ENCODE measurements around the gene TXN2. TPM values are rescaled to one million over a fixed set of nuclear protein-coding genes. Genes with fewer than 3 reads are reported as not detected.

TXN2 gene
- total RNA-seq, 1 experiment from 2014 or later = 58.6 TPM

- no peaks in the 10 kb centered on the region for H3K27me3 ChIP-seq (ENCODE audit: insufficient read depth, low read length)
- H3K23me2 ChIP-seq (ENCODE audit: insufficient read length, low read depth, low read length, poor library complexity, severe bottlenecking) = no peaks in the 10 kb centered on the region
- H2BK5ac ChIP-seq (ENCODE audit: insufficient read length, low read length) = no peak overlapping the region
- H3K9me3 ChIP-seq (ENCODE audit: control insufficient read depth, low read depth, low read length) = no peaks in the 10 kb centered on the region
- Mint-ChIP-seq H3K27ac (no peak overlapping the region; a peak in 1 of 7 replicates), H3K4me3 (no peak overlapping the region), H3K27me3 (ENCODE audit: low read depth) (0 out of 2 replicates have a peak, but pooled peaks cover 3% of the 10 kb centered on the region), H3K4me1 (peaks cover 19 to 22% of the 10 kb centered on the region in 2 experiments), H3K36me3 (ENCODE audit: insufficient read depth in 1 of 3, low read depth in 3 of 3) (peaks cover 0 to 10% (median 7%) of the 10 kb centered on the region in 3 experiments; a peak in 4 of 7 replicates), H3K9me3 (no peaks in the 10 kb centered on the region)
- no peak overlapping the region for H4K8ac ChIP-seq (replicated peaks; ENCODE audit: insufficient read length, low read depth, low read length)
- H3K79me1 ChIP-seq (ENCODE audit: insufficient read depth, low read depth, low read length, poor library complexity, severe bottlenecking) = no peaks in the 10 kb centered on the region
- no peak overlapping the region for H3K4me2 ChIP-seq (ENCODE audit: insufficient read depth, insufficient read length, low read length)
- H2BK12ac ChIP-seq (ENCODE audit: insufficient read length, low read depth, low read length) = no peak overlapping the region
- no peak overlapping the region for H3K56ac ChIP-seq (ENCODE audit: insufficient read length, low read depth, low read length)
- peaks cover 2% of the 10 kb centered on the region for H3K4me1 ChIP-seq (ENCODE audit: insufficient read depth, low read length)
- H3K14ac ChIP-seq (ENCODE audit: insufficient read depth, low read length) = no peak overlapping the region
- no peak overlapping the region for H2BK20ac ChIP-seq (ENCODE audit: low read depth, low read length, poor library complexity, severe bottlenecking)
- H3K79me2 ChIP-seq (ENCODE audit: insufficient read depth, low read length) = no peaks in the 10 kb centered on the region
- no peak overlapping the region for H3T11ph ChIP-seq (ENCODE audit: low read length)
- H4K20me1 ChIP-seq (ENCODE audit: control insufficient read depth, insufficient read depth, insufficient read length) = no peaks in the 10 kb centered on the region
- no peak overlapping the region for H4K91ac ChIP-seq (ENCODE audit: insufficient read length, low read depth, low read length)
- no peak overlapping the region for H2BK120ac ChIP-seq (ENCODE audit: low read depth, low read length, poor library complexity, severe bottlenecking)
- H3K23ac ChIP-seq (ENCODE audit: insufficient read length, low read depth, low read length) = no peak overlapping the region
- no peak for TF ChIP-seq CTCF (conservative IDR thresholded peaks at IDR 0.05)
- H3K4ac ChIP-seq (ENCODE audit: low read depth, low read length) = no peak overlapping the region
- no peak overlapping the region for H3K27ac ChIP-seq (ENCODE audit: insufficient read length, low read depth, low read length)
- WGBS (ENCODE audit: extremely low coverage, insufficient read length, low lambda C conversion rate) = no CpG with 5 or more reads among the region's 20 CpGs
- no peak overlapping the region for H3K18ac ChIP-seq (ENCODE audit: insufficient read length, low read depth, low read length)
- H3K9ac ChIP-seq (ENCODE audit: extremely low read depth, insufficient read length, low read length) = no peak overlapping the region
- no peak overlapping the region for H4K5ac ChIP-seq (ENCODE audit: insufficient read length, low read depth, low read length)
- H2AFZ ChIP-seq (ENCODE audit: low read length) = no peak overlapping the region
- no peak overlapping the region for H2BK15ac ChIP-seq (ENCODE audit: low read depth, low read length)
- no peak for DNase-seq
- no peak overlapping the region for H2AK5ac ChIP-seq (ENCODE audit: insufficient read length, low read length)
Measured at GRCh38 chr22:36464715-36465231, 16.7 kb downstream of the TXN2 start.
